PC-3 (cell line): Measurements from ENCODE around the gene NR1I2. TPM values are rescaled to one million over a fixed set of nuclear protein-coding genes. Genes with fewer than 3 reads are reported as not detected.

Experiments used
- ATAC-seq: fragments of 200-7000 bp; cut with Tn5 transposase; 2 replicates; pipeline ENCODE4 v1.9.1; 2020; ENCODE audit warnings: mild to moderate bottlenecking, moderate library complexity
- BruUV-seq: library from RNA; stranded (reverse); fragments of 400-500 nt; replicated peaks from 2 replicates; lab custom pipeline; 2021; lab: Mats Ljungman, UMichigan
- CTCF ChIA-PET: fragments of 300-600 bp; sonication (Branson Sonifier 250); formaldehyde crosslinking; loops from one replicate; lab custom pipeline; 2022; ENCODE audit warnings: antibody characterized with exemption; lab: Charles Lee
- POLR2A ChIA-PET: fragments of 300-600 bp; sonication (Branson Sonifier 250); formaldehyde crosslinking; loops from one replicate; lab custom pipeline; 2022; ENCODE audit warnings: antibody characterized with exemption; ENCODE audit not compliant: unreplicated experiment; lab: Charles Lee
- DNase-seq: peaks from one replicate; pipeline ENCODE4 v3.0.0-alpha.2; 2015
- H2AFZ ChIP-seq: fragments of 300-600 bp; sonication (generic); 2 replicates; pipeline ENCODE4 v1.6.0; 2016; ENCODE audit warnings: antibody characterized with exemption, low read length
- H3F3A ChIP-seq: fragments of 300-600 bp; sonication (generic); one replicate; pipeline ENCODE4 v1.6.0; 2017; ENCODE audit warnings: antibody characterized with exemption, low read length, control low read depth, mild to moderate bottlenecking; ENCODE audit not compliant: unreplicated experiment
- H3K27ac ChIP-seq: fragments of 300-600 bp; sonication (generic); 2 replicates; pipeline ENCODE4 v1.5.1; 2016; ENCODE audit warnings: mild to moderate bottlenecking, low read length
- H3K27me3 ChIP-seq: fragments of 300-600 bp; sonication (generic); 2 replicates; pipeline ENCODE4 v1.6.1; 2016; ENCODE audit warnings: low read length, mixed read lengths
- H3K36me3 ChIP-seq: fragments of 300-600 bp; sonication (generic); 2 replicates; pipeline ENCODE4 v1.6.1; 2016; ENCODE audit warnings: low read depth, mixed run types, low read length, mixed read lengths
- H3K4me1 ChIP-seq: fragments of 300-600 bp; sonication (generic); 2 replicates; pipeline ENCODE4 v1.5.1; 2016; ENCODE audit warnings: low read length; ENCODE audit not compliant: insufficient read depth
- H3K4me2 ChIP-seq: fragments of 300-600 bp; sonication (generic); 2 replicates; pipeline ENCODE4 v1.6.0; 2016; ENCODE audit warnings: low read length
- H3K4me3 ChIP-seq: fragments of 300-600 bp; sonication (generic); 2 replicates; pipeline ENCODE4 v1.5.1; 2016; ENCODE audit warnings: mild to moderate bottlenecking, low read length, mixed read lengths
- H3K79me2 ChIP-seq: fragments of 300-600 bp; sonication (generic); 2 replicates; pipeline ENCODE4 v1.6.1; 2017; ENCODE audit warnings: low read length, mixed read lengths
- H3K9ac ChIP-seq: fragments of 300-600 bp; sonication (generic); 2 replicates; pipeline ENCODE4 v1.6.0; 2016; ENCODE audit warnings: mild to moderate bottlenecking, low read length
- H3K9me2 ChIP-seq: fragments of 300-600 bp; sonication (generic); replicated peaks from 2 replicates; pipeline ENCODE4 v1.6.1; 2016; ENCODE audit warnings: mixed run types, low read length, mixed read lengths
- H3K9me3 ChIP-seq: fragments of 300-600 bp; sonication (generic); 2 replicates; pipeline ENCODE4 v1.6.1; 2016; ENCODE audit warnings: low read length, mixed read lengths
- H4K20me1 ChIP-seq: fragments of 300-600 bp; sonication (generic); 2 replicates; pipeline ENCODE4 v1.6.1; 2016; ENCODE audit warnings: low read length, mixed read lengths
- EZH2 ChIP-seq: fragments of 300-600 bp; sonication (generic); IDR thresholded peaks from one replicate; pipeline ENCODE4 v1.6.1; 2017; ENCODE audit warnings: antibody characterized with exemption, mild to moderate bottlenecking, low read length; ENCODE audit not compliant: unreplicated experiment
- EZH2phosphoT487 ChIP-seq: fragments of 300-600 bp; sonication (generic); IDR thresholded peaks from 2 replicates; pipeline ENCODE4 v1.6.1; 2018; ENCODE audit warnings: mild to moderate bottlenecking, antibody characterized with exemption, low read length, borderline replicate concordance
- intact Hi-C: fragments of 100-400 bp; cut with micrococcal nuclease; formaldehyde crosslinking; loops from 2 replicates; pipeline ENCODE4 v1.9.0; 2023
- total RNA-seq: library from RNA; depleted of rRNA; stranded (reverse); fragments of >200 nt; gene quantifications from 2 replicates; pipeline ENCODE4 v1.2.3, GENCODE V29; 2014
- TF ChIP-seq, protein P1 (sequence below): fragments of 300-600 bp; sonication (generic); conservative IDR thresholded peaks from 2 replicates; pipeline ENCODE4 v1.5.1; 2017; ENCODE audit warnings: antibody characterized with exemption, low read depth, mild to moderate bottlenecking, low read length

The NR1I2 gene
- total RNA-seq, 1 experiment from 2014 or later, result 0.04 TPM

DNA sequence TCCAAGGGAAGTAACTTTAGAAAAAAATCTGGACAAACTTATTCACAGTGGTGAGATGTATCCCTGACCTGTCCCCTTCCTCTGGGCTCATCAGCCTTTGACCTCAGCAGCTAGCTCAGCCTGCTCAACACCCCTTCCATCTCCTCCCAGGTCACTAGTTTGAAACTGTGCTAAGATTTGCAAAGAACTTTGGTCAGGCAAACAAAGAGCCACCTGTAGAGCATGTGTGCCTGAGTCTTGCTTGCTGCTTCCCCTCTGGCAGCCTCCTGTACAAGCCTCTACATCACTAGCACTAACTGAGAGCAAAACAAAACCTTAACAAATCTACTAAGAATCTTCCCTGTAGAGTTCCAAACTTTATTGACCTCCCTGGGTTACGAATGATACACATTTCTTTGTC, 43.9 kb downstream of the NR1I2 start:
- no peak overlapping the region for H3K9ac ChIP-seq
- H4K20me1 ChIP-seq, result 0 out of 2 replicates have a peak, but pooled peaks cover 6% of the 10 kb centered on the region
- CTCF ChIA-PET, result no interaction called here
- no peaks in the 10 kb centered on the region for H3K27me3 ChIP-seq
- H3K4me2 ChIP-seq, result no peak overlapping the region
- no peaks in the 10 kb centered on the region for H3K79me2 ChIP-seq
- DNase-seq (no peak), ATAC-seq (no peak)
- H3K9me2 ChIP-seq, result no peaks in the 10 kb centered on the region
- peaks cover 15% of the 10 kb centered on the region; the same call in 1 of the 2 replicates for H3K36me3 ChIP-seq
- TF ChIP-seq EZH2 (no peak), EZH2phosphoT487 (no peak)
- TF ChIP-seq, protein P1, sequence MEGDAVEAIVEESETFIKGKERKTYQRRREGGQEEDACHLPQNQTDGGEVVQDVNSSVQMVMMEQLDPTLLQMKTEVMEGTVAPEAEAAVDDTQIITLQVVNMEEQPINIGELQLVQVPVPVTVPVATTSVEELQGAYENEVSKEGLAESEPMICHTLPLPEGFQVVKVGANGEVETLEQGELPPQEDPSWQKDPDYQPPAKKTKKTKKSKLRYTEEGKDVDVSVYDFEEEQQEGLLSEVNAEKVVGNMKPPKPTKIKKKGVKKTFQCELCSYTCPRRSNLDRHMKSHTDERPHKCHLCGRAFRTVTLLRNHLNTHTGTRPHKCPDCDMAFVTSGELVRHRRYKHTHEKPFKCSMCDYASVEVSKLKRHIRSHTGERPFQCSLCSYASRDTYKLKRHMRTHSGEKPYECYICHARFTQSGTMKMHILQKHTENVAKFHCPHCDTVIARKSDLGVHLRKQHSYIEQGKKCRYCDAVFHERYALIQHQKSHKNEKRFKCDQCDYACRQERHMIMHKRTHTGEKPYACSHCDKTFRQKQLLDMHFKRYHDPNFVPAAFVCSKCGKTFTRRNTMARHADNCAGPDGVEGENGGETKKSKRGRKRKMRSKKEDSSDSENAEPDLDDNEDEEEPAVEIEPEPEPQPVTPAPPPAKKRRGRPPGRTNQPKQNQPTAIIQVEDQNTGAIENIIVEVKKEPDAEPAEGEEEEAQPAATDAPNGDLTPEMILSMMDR, result no peak
- POLR2A ChIA-PET, result interaction anchor here (0.6 kb wide), 1 partner anchor 211 kb away, joined by 3 read pairs; no protein-coding TSS in a partner anchor
- H3K27ac ChIP-seq, result no peak overlapping the region
- H3F3A ChIP-seq, result no peaks in the 10 kb centered on the region
- no peaks in the 10 kb centered on the region for H3K9me3 ChIP-seq
- no peak overlapping the region for H2AFZ ChIP-seq
- no peak overlapping the region for H3K4me3 ChIP-seq
- BruUV-seq, result no TSS peak
- intact Hi-C loops, result no loop called here
- no peaks in the 10 kb centered on the region for H3K4me1 ChIP-seq

DNA sequence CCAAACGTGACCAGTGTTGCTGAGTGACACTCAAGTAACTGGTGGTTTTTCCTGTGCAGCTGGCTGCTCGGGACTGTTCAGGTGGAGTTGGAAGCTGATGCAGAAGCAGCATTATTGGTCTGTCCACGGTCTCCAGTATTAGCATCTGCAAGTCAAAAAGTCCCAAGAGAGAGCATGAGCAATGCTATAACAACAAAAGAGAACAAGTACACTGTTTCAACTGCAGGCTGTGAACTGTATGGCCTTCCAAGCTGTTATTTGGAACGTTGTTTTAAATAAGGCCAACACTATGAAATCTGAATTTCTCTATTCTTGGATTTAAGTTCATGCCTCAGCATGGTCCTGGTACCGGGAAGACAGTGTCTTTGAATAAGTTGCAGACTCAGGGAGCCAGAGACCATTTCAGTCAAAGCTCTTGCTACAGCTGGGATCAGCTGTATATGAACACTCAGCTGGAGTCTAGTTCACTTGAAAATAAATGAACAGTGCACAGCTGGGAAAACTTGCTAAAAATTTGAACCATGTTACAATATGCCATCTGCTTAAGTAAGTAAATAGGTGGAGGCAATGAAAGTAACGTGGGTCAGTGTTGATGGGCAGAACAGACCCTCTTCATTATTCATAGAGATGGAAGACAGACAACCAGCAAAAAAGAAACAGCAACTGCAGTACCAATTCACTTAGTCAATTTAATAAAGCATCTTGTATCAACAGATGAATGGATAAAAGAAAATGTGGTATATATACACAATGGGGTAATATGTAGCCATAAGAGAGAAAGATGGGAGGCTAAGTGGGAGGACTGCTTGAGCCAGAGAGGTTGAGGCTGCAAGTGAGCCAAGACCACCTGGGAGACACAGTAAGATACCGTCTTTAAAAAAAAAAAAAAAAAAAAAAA, 45.1 kb downstream of the NR1I2 start:
- no peak overlapping the region for H2AFZ ChIP-seq
- no peak overlapping the region for H3K9ac ChIP-seq
- CTCF ChIA-PET, result no interaction called here
- no peaks in the 10 kb centered on the region for H3K9me2 ChIP-seq
- intact Hi-C loops, result no loop called here
- H3K79me2 ChIP-seq, result no peaks in the 10 kb centered on the region
- no TSS peak for BruUV-seq
- no peaks in the 10 kb centered on the region for H3K9me3 ChIP-seq
- DNase-seq (no peak), ATAC-seq (no peak)
- H3K27ac ChIP-seq, result no peak overlapping the region
- no peaks in the 10 kb centered on the region for H4K20me1 ChIP-seq
- H3K36me3 ChIP-seq, result peaks cover 15% of the 10 kb centered on the region; the same call in 1 of the 2 replicates
- TF ChIP-seq EZH2, result no peak
- no peaks in the 10 kb centered on the region for H3F3A ChIP-seq
- POLR2A ChIA-PET, result interaction anchor here (0.7 kb wide), 1 partner anchor 1113 kb away, joined by 37 read pairs; no protein-coding TSS in a partner anchor
- H3K4me3 ChIP-seq, result no peak overlapping the region
- no peak overlapping the region for H3K4me2 ChIP-seq
- H3K4me1 ChIP-seq, result no peaks in the 10 kb centered on the region
- H3K27me3 ChIP-seq, result no peaks in the 10 kb centered on the region

DNA sequence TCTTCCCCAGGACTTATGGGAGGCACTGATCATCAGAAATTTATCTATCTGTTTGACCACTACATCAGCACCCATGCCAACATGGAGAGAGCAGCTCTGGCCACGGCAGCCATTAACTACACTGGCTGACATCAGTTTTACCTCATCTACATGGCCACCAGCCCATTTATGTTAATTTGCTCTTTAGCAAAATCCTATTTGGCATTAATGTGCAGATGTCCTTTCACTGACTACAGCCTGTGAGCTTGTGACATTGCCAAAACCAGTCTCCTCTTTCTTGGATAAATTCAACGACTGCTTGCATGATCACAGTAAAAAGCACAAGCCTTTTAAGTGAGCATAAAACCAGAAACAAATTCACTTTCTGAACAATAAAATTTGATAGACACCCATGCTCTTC, 47.5 kb downstream of the NR1I2 start:
- BruUV-seq, result no TSS peak
- Histone ChIP-seq H3K4me2 (no peak overlapping the region), H3K27me3 (no peaks in the 10 kb centered on the region), H3K27ac (no peak overlapping the region), H3K4me3 (no peak overlapping the region), H4K20me1 (no peaks in the 10 kb centered on the region), H3K9me3 (no peaks in the 10 kb centered on the region), H3K4me1 (no peaks in the 10 kb centered on the region), H3K36me3 (peaks cover 15% of the 10 kb centered on the region; the same call in 1 of the 2 replicates), H3K79me2 (no peaks in the 10 kb centered on the region), H3K9ac (no peak overlapping the region), H3F3A (no peaks in the 10 kb centered on the region), H3K9me2 (no peaks in the 10 kb centered on the region), H2AFZ (no peak overlapping the region)
- ChIA-PET CTCF (interaction anchor here (0.6 kb wide), 1 partner anchor 435 kb away, joined by 3 read pairs; no protein-coding TSS in a partner anchor), POLR2A (no interaction called here)
- no peak for DNase-seq
- no peak for TF ChIP-seq EZH2
- no peak for TF ChIP-seq EZH2phosphoT487
- TF ChIP-seq, protein P1, result no peak
- ATAC-seq, result no peak
- intact Hi-C loops, result no loop called here
